Retinal pigment epithelial cell (primary cell): Measurements from ENCODE around the gene CD2AP.

ENCODE experiments used
- DNase-seq: peaks from one replicate; pipeline ENCODE4 v3.0.0-alpha.2; 2010; ENCODE audit warnings: low read depth
- H3K4me3 ChIP-seq: 2 replicates; pipeline ENCODE4 v1.5.1; 2011; ENCODE audit warnings: mild to moderate bottlenecking, low read length, control low read depth, moderate library complexity
- CTCF ChIP-seq: conservative IDR thresholded peaks from 2 replicates; pipeline ENCODE4 v1.5.1; 2011; ENCODE audit warnings: low read depth, low read length, control low read depth, inconsistent platforms

Gene CD2AP

GRCh38 chr6:47452899-47453298, 24.7 kb upstream of the CD2AP start:
- DNase-seq = no peak
- no peak for TF ChIP-seq CTCF
- no peak overlapping the region for H3K4me3 ChIP-seq

- no peak for DNase-seq
- H3K4me3 ChIP-seq = no peak overlapping the region
- no peak for TF ChIP-seq CTCF
These were observed 24.1 kb upstream of the CD2AP start for GRCh38 chr6:47453372-47453936.

GRCh38 chr6:47454713-47455396, 22.7 kb upstream of the CD2AP start:
- TF ChIP-seq CTCF = no peak
- H3K4me3 ChIP-seq = no peak overlapping the region
- DNase-seq = no peak

GRCh38 chr6:47455533-47456209, 21.9 kb upstream of the CD2AP start:
- no peak overlapping the region for H3K4me3 ChIP-seq
- DNase-seq = no peak
- no peak for TF ChIP-seq CTCF

- no peak for TF ChIP-seq CTCF
- DNase-seq = no peak
- no peak overlapping the region for H3K4me3 ChIP-seq
These were observed 21.0 kb upstream of the CD2AP start for GRCh38 chr6:47456536-47456975.

GRCh38 chr6:47457370-47457769, 20.2 kb upstream of the CD2AP start:
- DNase-seq = no peak
- no peak for TF ChIP-seq CTCF
- no peak overlapping the region for H3K4me3 ChIP-seq
